ENCODE measurements around the gene OVOL2.

Gene OVOL2

GRCh38 chr20:18052856-18053255 is 4.9 kb downstream of the OVOL2 start:
- H3K27ac Mint-ChIP-seq, result no peak overlapping the region
- TF ChIP-seq CTCF (IDR thresholded peaks at IDR 0.05; ENCODE audit: unreplicated experiment in 3 of 3), result no peak
- no peaks in the 10 kb centered on the region for H3K36me3 Mint-ChIP-seq (ENCODE audit: low read depth)
- no peak overlapping the region for H3K4me3 Mint-ChIP-seq
- peaks cover 84% of the 10 kb centered on the region for H3K27me3 Mint-ChIP-seq (ENCODE audit: low read depth)
- no peaks in the 10 kb centered on the region for H3K4me1 Mint-ChIP-seq
- no peaks in the 10 kb centered on the region for H3K9me3 Mint-ChIP-seq

GRCh38 chr20:18050628-18051027 is 7.1 kb downstream of the OVOL2 start:
- Mint-ChIP-seq H3K9me3 (no peaks in the 10 kb centered on the region), H3K4me3 (no peak overlapping the region), H3K36me3 (ENCODE audit: low read depth) (no peaks in the 10 kb centered on the region), H3K27me3 (ENCODE audit: low read depth) (peaks cover 76% of the 10 kb centered on the region), H3K27ac (no peak overlapping the region), H3K4me1 (no peaks in the 10 kb centered on the region)
- TF ChIP-seq CTCF (IDR thresholded peaks at IDR 0.05; ENCODE audit: unreplicated experiment in 3 of 3), result no peak

- no peaks in the 10 kb centered on the region for H3K36me3 Mint-ChIP-seq (ENCODE audit: low read depth)
- no peaks in the 10 kb centered on the region for H3K4me1 Mint-ChIP-seq
- no peak for TF ChIP-seq CTCF (IDR thresholded peaks at IDR 0.05; ENCODE audit: unreplicated experiment in 3 of 3)
- H3K27me3 Mint-ChIP-seq (ENCODE audit: low read depth), result peaks cover 66% of the 10 kb centered on the region
- H3K9me3 Mint-ChIP-seq, result no peaks in the 10 kb centered on the region
- no peak overlapping the region for H3K27ac Mint-ChIP-seq
- H3K4me3 Mint-ChIP-seq, result no peak overlapping the region
Measured at GRCh38 chr20:18048176-18048575, 9.5 kb downstream of the OVOL2 start.

- Mint-ChIP-seq H3K4me3 (no peak overlapping the region), H3K9me3 (no peaks in the 10 kb centered on the region), H3K27me3 (ENCODE audit: low read depth) (peaks cover 55% of the 10 kb centered on the region), H3K27ac (no peak overlapping the region), H3K36me3 (ENCODE audit: low read depth) (no peaks in the 10 kb centered on the region), H3K4me1 (no peaks in the 10 kb centered on the region)
- TF ChIP-seq CTCF (IDR thresholded peaks at IDR 0.05; ENCODE audit: unreplicated experiment in 3 of 3), result no peak
Measured at GRCh38 chr20:18046535-18046934, 11.2 kb downstream of the OVOL2 start.

GRCh38 chr20:18042229-18042628 is 15.5 kb downstream of the OVOL2 start:
- Mint-ChIP-seq H3K27me3 (ENCODE audit: low read depth) (peaks cover 32% of the 10 kb centered on the region), H3K4me3 (no peak overlapping the region), H3K4me1 (no peaks in the 10 kb centered on the region), H3K9me3 (no peaks in the 10 kb centered on the region), H3K36me3 (ENCODE audit: low read depth) (no peaks in the 10 kb centered on the region), H3K27ac (no peak overlapping the region)
- no peak for TF ChIP-seq CTCF (IDR thresholded peaks at IDR 0.05; ENCODE audit: unreplicated experiment in 3 of 3)

GRCh38 chr20:18041462-18041861 is 16.3 kb downstream of the OVOL2 start:
- H3K27ac Mint-ChIP-seq, result no peak overlapping the region
- H3K27me3 Mint-ChIP-seq (ENCODE audit: low read depth), result peaks cover 31% of the 10 kb centered on the region
- H3K4me1 Mint-ChIP-seq, result no peaks in the 10 kb centered on the region
- no peaks in the 10 kb centered on the region for H3K9me3 Mint-ChIP-seq
- H3K4me3 Mint-ChIP-seq, result no peak overlapping the region
- no peaks in the 10 kb centered on the region for H3K36me3 Mint-ChIP-seq (ENCODE audit: low read depth)
- no peak for TF ChIP-seq CTCF (IDR thresholded peaks at IDR 0.05; ENCODE audit: unreplicated experiment in 3 of 3)
